ENCODE measurements around the gene TYMS.

Gene TYMS

GRCh38 chr18:657311-658000 is at the start of gene TYMS:
Gene TYMS, plus strand, starts transcription at chr18:657653. Its CDS starts 90 bp downstream, at chr18:657743.
- TF ChIP-seq CTCF (IDR thresholded peaks at IDR 0.05; ENCODE audit: low read depth, low read length) = no peak
- peak within 1 kb of the TSS; percentile 83 to 95 for H3K4me3 ChIP-seq (replicated peaks in 1 of 2; ENCODE audit: low read depth in 2 of 2, low read length in 2 of 2)
- peak; percentile 47 to 50 for DNase-seq (ENCODE audit: low read depth in 2 of 2)

GRCh38 chr18:607930-608329 is 49.5 kb upstream of the TYMS start:
- no peak for TF ChIP-seq CTCF (IDR thresholded peaks at IDR 0.05; ENCODE audit: low read depth, low read length)
- DNase-seq (ENCODE audit: low read depth in 2 of 2) = no peak

GRCh38 chr18:610214-610928 is 47.1 kb upstream of the TYMS start:
- DNase-seq (ENCODE audit: low read depth in 2 of 2) = no peak
- TF ChIP-seq CTCF (IDR thresholded peaks at IDR 0.05; ENCODE audit: low read depth, low read length) = no peak

More at GRCh38 chr18:607930-608329, 49.5 kb upstream of the TYMS start:
- no peak overlapping the region for H3K4me3 ChIP-seq (replicated peaks in 1 of 2; ENCODE audit: low read depth in 2 of 2, low read length in 2 of 2)

GRCh38 chr18:612156-612555 is 45.3 kb upstream of the TYMS start:
- no peak for TF ChIP-seq CTCF (IDR thresholded peaks at IDR 0.05; ENCODE audit: low read depth, low read length)
- no peak overlapping the region for H3K4me3 ChIP-seq (replicated peaks in 1 of 2; ENCODE audit: low read depth in 2 of 2, low read length in 2 of 2)
- DNase-seq (ENCODE audit: low read depth in 2 of 2) = no peak

More at GRCh38 chr18:610214-610928, 47.1 kb upstream of the TYMS start:
- H3K4me3 ChIP-seq (replicated peaks in 1 of 2; ENCODE audit: low read depth in 2 of 2, low read length in 2 of 2) = no peak overlapping the region

GRCh38 chr18:614193-614592 is 43.3 kb upstream of the TYMS start:
- no peak for DNase-seq (ENCODE audit: low read depth in 2 of 2)
- no peak overlapping the region for H3K4me3 ChIP-seq (replicated peaks in 1 of 2; ENCODE audit: low read depth in 2 of 2, low read length in 2 of 2)
- no peak for TF ChIP-seq CTCF (IDR thresholded peaks at IDR 0.05; ENCODE audit: low read depth, low read length)

GRCh38 chr18:615092-615521 is 42.3 kb upstream of the TYMS start:
- H3K4me3 ChIP-seq (replicated peaks in 1 of 2; ENCODE audit: low read depth in 2 of 2, low read length in 2 of 2) = no peak overlapping the region
- peak in 1 of 2 donors; percentile 27 for DNase-seq (ENCODE audit: low read depth in 2 of 2)
- no peak for TF ChIP-seq CTCF (IDR thresholded peaks at IDR 0.05; ENCODE audit: low read depth, low read length)
